OCI-LY3 (cell line): ENCODE measurements around the gene KIF12.

Experiments used
- H2AFZ ChIP-seq: fragments of 200-600, 300-600 bp; shearing (Covaris generic); 2 replicates; pipeline ENCODE4 v1.6.0; 2014; ENCODE audit warnings: antibody characterized with exemption, low read depth, low read length
- H3K27ac ChIP-seq: fragments of 200-600, 300-600 bp; sonication (generic); 2 replicates; pipeline ENCODE4 v1.5.1; 2014; ENCODE audit warnings: mild to moderate bottlenecking, low read length, moderate library complexity, mixed read lengths
- H3K27me3 ChIP-seq: fragments of 200-600, 300-600 bp; sonication (generic); 2 replicates; pipeline ENCODE4 v1.6.1; 2014; ENCODE audit warnings: low read depth, low read length, mixed read lengths
- H3K36me3 ChIP-seq: fragments of 200-600, 300-600 bp; sonication (generic); replicated peaks from 2 replicates; pipeline ENCODE3; 2014; ENCODE audit warnings: low read depth, low read length, mixed read lengths
- H3K4me1 ChIP-seq: fragments of 300-600, 200-600 bp; sonication (generic); 2 replicates; pipeline ENCODE4 v1.6.1; 2014; ENCODE audit warnings: low read length, mixed read lengths
- H3K4me2 ChIP-seq: fragments of 200-600, 300-600 bp; sonication (generic); 2 replicates; pipeline ENCODE4 v1.6.1; 2014; ENCODE audit warnings: low read length, mixed read lengths
- H3K4me3 ChIP-seq: fragments of 300-600, 200-600 bp; sonication (generic); 2 replicates; pipeline ENCODE4 v1.5.1; 2014; ENCODE audit warnings: antibody characterized with exemption, mild to moderate bottlenecking, low read length, moderate library complexity
- H3K79me2 ChIP-seq: fragments of 300-600, 200-600 bp; shearing (Covaris generic); 2 replicates; pipeline ENCODE4 v1.6.1; 2014; ENCODE audit warnings: mild to moderate bottlenecking, low read length, mixed read lengths
- H3K9ac ChIP-seq: fragments of 300-600, 200-600 bp; shearing (Covaris generic); 2 replicates; pipeline ENCODE4 v1.6.0; 2014; ENCODE audit warnings: mild to moderate bottlenecking, low read length, moderate library complexity
- H3K9me3 ChIP-seq: fragments of 200-600, 300-600 bp; shearing (Covaris generic); 2 replicates; pipeline ENCODE4 v1.6.1; 2014; ENCODE audit warnings: low read length, mixed read lengths; ENCODE audit not compliant: insufficient read depth
- H4K20me1 ChIP-seq: fragments of 200-600, 300-600 bp; sonication (generic); 2 replicates; pipeline ENCODE4 v1.6.1; 2016; ENCODE audit warnings: low read length, mixed read lengths; ENCODE audit not compliant: insufficient read depth
- EZH2phosphoT487 ChIP-seq: fragments of 200-600 bp; shearing (Covaris generic); IDR thresholded peaks from 2 replicates; pipeline ENCODE4 v1.6.1; 2018; ENCODE audit warnings: antibody characterized with exemption, mixed run types, low read depth
- TF ChIP-seq, protein P1 (sequence below): fragments of 200-600, 300-600 bp; sonication (generic); IDR thresholded peaks from 2 replicates; pipeline ENCODE4 v1.5.1; 2014; ENCODE audit warnings: antibody characterized with exemption, low read length, low read depth

Gene KIF12

DNA sequence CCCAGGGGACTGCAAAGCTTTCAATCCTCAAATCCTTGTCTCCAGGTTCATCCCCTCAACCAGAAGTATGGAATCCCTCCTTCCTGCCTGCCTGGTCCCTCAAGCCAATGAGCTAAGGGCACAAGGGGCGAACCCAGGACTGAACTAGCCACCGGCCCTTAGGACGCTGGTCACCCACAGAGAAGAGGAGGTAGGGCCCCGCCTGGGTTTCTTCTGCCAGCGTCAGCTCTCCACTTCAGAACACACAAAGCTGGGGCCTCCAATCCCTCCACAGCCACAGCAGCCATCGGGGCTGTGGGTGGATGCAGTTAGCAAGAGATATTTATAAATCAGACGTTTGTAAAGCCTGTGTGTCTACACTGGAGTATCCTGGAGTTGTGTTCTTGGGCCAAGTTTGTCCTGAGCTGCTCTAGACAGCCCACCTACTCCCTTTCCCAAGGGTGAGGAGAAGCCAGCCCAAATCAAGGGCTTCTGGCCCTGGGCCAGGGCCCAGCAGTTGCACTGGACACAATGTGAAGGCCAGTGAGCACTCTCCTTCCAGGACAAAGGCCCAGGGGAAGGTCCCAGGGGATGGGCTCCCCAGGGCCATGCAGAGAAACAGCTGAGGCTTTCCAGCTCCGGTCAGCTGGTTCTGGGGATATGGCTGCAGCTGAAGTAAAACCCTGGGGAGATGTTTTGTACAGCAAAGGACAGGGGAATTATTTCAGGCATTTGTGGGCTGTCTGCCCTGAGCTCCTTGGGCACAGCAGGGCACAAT lies 39.9 kb downstream of the KIF12 start:
- H3K9me3 ChIP-seq = no peaks in the 10 kb centered on the region
- no peak overlapping the region for H2AFZ ChIP-seq
- H3K9ac ChIP-seq = no peak overlapping the region
- no peak overlapping the region for H3K4me2 ChIP-seq
- peaks cover 22% of the 10 kb centered on the region for H3K27me3 ChIP-seq
- TF ChIP-seq EZH2phosphoT487 = no peak
- TF ChIP-seq, protein P1, sequence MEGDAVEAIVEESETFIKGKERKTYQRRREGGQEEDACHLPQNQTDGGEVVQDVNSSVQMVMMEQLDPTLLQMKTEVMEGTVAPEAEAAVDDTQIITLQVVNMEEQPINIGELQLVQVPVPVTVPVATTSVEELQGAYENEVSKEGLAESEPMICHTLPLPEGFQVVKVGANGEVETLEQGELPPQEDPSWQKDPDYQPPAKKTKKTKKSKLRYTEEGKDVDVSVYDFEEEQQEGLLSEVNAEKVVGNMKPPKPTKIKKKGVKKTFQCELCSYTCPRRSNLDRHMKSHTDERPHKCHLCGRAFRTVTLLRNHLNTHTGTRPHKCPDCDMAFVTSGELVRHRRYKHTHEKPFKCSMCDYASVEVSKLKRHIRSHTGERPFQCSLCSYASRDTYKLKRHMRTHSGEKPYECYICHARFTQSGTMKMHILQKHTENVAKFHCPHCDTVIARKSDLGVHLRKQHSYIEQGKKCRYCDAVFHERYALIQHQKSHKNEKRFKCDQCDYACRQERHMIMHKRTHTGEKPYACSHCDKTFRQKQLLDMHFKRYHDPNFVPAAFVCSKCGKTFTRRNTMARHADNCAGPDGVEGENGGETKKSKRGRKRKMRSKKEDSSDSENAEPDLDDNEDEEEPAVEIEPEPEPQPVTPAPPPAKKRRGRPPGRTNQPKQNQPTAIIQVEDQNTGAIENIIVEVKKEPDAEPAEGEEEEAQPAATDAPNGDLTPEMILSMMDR = no peak
- no peak overlapping the region for H3K27ac ChIP-seq
- no peaks in the 10 kb centered on the region for H3K36me3 ChIP-seq
- H3K4me1 ChIP-seq = no peaks in the 10 kb centered on the region
- H3K79me2 ChIP-seq = no peaks in the 10 kb centered on the region
- H3K4me3 ChIP-seq = no peak overlapping the region
- H4K20me1 ChIP-seq = no peaks in the 10 kb centered on the region

DNA sequence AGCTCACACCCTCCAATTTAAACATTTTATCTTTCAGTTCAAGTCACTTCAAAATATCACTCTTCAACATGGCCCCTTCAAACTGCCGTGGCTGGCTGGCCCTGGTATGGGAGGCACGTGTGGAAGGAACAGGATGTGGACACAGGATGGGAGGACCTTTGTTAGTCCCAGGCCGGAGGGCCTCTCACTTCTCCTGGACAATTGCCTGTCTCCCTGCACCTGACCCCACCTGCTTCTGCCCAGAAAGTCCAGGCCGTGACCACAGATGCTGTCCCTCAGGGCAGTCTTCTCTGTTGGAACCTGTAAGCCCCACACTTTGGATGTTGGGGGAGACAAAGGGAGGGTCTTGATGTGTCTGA lies 40.4 kb downstream of the KIF12 start:
- Histone ChIP-seq H3K4me1 (no peaks in the 10 kb centered on the region), H3K36me3 (no peaks in the 10 kb centered on the region), H3K9me3 (no peaks in the 10 kb centered on the region), H3K27ac (no peak overlapping the region), H3K9ac (no peak overlapping the region), H3K27me3 (peaks cover 17% of the 10 kb centered on the region), H4K20me1 (no peaks in the 10 kb centered on the region), H3K79me2 (no peaks in the 10 kb centered on the region), H3K4me2 (no peak overlapping the region), H2AFZ (no peak overlapping the region), H3K4me3 (no peak overlapping the region)
- TF ChIP-seq EZH2phosphoT487 = no peak
- TF ChIP-seq, protein P1 = no peak

DNA sequence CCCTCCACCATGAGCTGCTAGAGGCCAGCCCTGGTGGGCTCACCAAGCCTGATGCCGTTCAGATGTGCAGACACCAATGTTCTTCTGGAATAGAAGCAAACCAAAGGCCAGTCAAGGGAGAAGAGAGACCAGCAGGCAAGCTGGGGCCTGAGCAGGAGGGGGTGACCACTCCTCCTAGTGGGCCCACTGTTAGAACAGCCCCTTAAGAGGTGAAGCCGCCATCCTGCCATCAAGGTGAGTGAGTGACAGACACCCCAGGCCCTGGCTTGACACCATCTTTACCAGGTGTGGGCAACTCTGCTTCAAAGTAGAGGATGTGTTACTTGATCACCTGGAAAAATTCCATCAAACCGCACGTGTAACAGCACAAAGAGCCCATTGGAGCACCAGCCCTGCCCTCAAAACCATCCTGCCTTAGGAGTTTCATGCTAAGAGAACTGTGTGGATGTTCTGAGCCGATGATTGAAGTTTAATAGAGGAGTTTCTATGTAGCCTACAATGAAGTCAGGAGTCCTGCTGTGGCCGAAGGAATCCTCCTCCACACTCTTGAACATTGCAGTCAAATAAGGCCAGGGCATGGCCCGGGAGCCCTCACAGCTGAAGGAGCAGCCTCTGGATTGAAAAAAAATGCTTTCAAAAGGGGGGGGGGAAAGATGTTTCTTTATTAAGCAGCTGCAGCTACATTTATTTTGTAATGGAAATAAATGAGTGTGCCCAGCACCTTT lies 41.8 kb downstream of the KIF12 start:
- H3K27me3 ChIP-seq = peaks cover 7% of the 10 kb centered on the region; the same call in 1 of the 2 replicates
- H3K79me2 ChIP-seq = no peaks in the 10 kb centered on the region
- H3K36me3 ChIP-seq = no peaks in the 10 kb centered on the region
- no peak overlapping the region for H2AFZ ChIP-seq
- H3K4me2 ChIP-seq = no peak overlapping the region
- no peak for TF ChIP-seq EZH2phosphoT487
- TF ChIP-seq, protein P1 = no peak
- H3K9me3 ChIP-seq = no peaks in the 10 kb centered on the region
- no peaks in the 10 kb centered on the region for H3K4me1 ChIP-seq
- no peak overlapping the region for H3K27ac ChIP-seq
- H3K9ac ChIP-seq = no peak overlapping the region
- no peaks in the 10 kb centered on the region for H4K20me1 ChIP-seq
- H3K4me3 ChIP-seq = no peak overlapping the region

DNA sequence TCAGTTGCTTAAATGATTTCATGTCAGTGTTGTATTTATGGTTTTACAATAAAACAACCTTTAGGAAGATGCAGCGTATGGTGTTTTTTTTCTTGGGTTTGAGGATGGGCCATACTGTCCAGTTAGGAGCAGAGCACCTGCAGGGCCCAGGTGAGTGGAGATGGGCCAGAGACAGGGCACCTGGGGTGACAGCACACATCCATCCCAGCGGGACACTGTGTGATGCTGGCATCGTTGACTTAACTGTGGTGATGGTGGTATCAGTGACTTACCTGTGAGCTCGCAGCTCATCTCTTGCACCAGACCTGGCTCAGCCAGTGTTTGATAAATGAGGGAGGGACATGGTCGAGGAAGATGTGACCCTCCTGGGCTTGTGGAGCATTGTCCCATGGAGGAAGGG lies 42.6 kb downstream of the KIF12 start:
- no peak overlapping the region for H3K9ac ChIP-seq
- H3K36me3 ChIP-seq = no peaks in the 10 kb centered on the region
- H3K9me3 ChIP-seq = no peaks in the 10 kb centered on the region
- no peaks in the 10 kb centered on the region for H3K79me2 ChIP-seq
- H3K27ac ChIP-seq = no peak overlapping the region
- H4K20me1 ChIP-seq = no peaks in the 10 kb centered on the region
- H3K4me3 ChIP-seq = no peak overlapping the region
- TF ChIP-seq, protein P1 = no peak
- no peak for TF ChIP-seq EZH2phosphoT487
- H3K4me1 ChIP-seq = no peaks in the 10 kb centered on the region
- no peak overlapping the region for H2AFZ ChIP-seq
- 0 out of 2 replicates have a peak, but pooled peaks cover 3% of the 10 kb centered on the region for H3K27me3 ChIP-seq
- H3K4me2 ChIP-seq = no peak overlapping the region
